Activated CD4-positive, alpha-beta T cell treated with anti-CD3 and anti-CD28 coated beads for 1 hour (primary cell): Measurements from ENCODE around the gene LYPD5.

Source experiments
- DNase-seq: peaks from one replicate; pipeline ENCODE4 v3.0.0-alpha.2; 2020

The LYPD5 gene

DNA sequence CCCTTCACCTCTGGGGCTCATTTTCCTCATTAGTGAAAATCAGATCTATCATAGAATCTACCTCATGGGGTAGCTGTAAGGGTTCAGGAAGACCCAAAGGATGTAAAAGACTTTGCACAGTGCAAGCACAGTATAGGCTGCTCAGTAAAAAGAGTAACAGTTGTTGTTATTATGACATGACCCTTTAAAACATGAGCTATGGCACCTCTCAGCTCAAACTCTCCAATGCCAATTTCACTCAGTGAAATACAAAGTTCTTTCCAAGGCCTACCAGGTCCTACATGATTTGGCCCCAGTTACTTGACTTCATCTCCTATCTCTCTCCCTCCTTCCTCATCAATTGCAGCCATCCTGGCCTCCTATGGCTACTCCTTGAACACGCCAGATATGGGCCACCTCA, 52.3 kb downstream of the LYPD5 start:
- DNase-seq, result no peak

GRCh38 chr19:43749152-43749551, 53.1 kb downstream of the LYPD5 start:
- DNase-seq, result no peak

DNA sequence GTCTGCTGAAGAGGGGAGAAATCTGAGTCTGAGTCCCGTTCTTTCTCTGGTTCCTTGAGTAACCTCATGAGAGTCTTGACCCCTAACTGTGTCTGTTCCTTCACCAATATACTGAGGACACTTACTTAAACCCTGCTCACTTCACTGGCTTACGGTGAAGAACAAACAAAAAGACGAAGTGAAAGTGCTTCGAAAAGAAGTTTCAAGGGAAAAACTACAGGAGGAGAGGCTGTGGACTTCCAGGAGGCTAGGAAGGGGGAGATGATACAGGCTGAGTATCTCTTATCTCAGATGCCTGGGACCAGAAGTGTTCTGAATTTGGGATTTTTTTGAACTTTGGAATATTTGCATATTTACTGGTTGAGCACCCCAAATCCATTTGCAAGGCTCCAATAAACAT, 53.6 kb downstream of the LYPD5 start:
- DNase-seq, result no peak

DNA sequence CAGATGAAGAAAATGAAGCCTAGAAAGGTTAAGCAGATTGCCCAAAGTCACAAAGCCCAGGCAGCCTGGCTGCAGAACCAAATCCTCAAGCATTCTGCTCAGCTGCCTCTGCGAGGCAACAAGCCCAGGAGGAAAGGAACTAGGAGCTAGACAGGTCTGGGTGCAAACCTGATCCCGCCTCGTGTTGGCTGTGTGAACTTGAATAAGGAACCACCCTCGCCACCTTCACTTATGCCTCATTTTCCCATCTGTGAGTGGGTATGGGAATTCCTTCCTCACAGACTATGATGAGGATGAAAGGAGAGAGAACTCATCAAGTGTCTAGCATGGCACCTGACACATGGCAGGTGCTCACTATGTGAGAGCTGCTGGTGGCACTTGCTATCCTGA, 54.0 kb downstream of the LYPD5 start:
- DNase-seq, result no peak

- DNase-seq, result no peak
Observed at GRCh38 chr19:43747557-43748204, 54.6 kb downstream of the LYPD5 start.
